ENCODE results near the gene GPD1L. TPM values are rescaled to one million over a fixed set of nuclear protein-coding genes. Genes with fewer than 3 reads are reported as not detected.
"Not testable (repeated sequence)": the region's sequence is repeated elsewhere in the genome, so short reads cannot be mapped to it uniquely, and the experiment has no call there.

GPD1L gene
- total RNA-seq: 10 to 100 TPM; 20.6 to 24.2 TPM

GRCh38 chr3:32106132-32106928 lies at the start of gene GPD1L:
Gene GPD1L, plus strand, starts transcription at chr3:32106620. Its CDS starts 92 bp downstream, at chr3:32106712.
- Mint-ChIP-seq H3K9me3 (peaks cover 7% of the 10 kb centered on the region in 2 donors), H3K27ac (peak within 1 kb of the TSS; percentile 76), H3K27me3 (ENCODE audit: low read depth) (no peaks in the 10 kb centered on the region), H3K4me3 (peak within 1 kb of the TSS; percentile 88 to 92), H3K4me1 (ENCODE audit: low read depth) (peaks cover 56% of the 10 kb centered on the region), H3K36me3 (ENCODE audit: insufficient read depth in 2 of 2) (peaks cover 7 to 19% of the 10 kb centered on the region in 2 donors)
- DNase-seq (peak; percentile 95 to 97), ATAC-seq (replicated peaks in 1 of 2) (peak; percentile 94 to 95)

GRCh38 chr3:32058465-32058864 lies 48.0 kb upstream of the GPD1L start:
- H3K4me3 Mint-ChIP-seq; H3K4me1 Mint-ChIP-seq (ENCODE audit: low read depth); H3K9me3 Mint-ChIP-seq; ATAC-seq (replicated peaks in 1 of 2); H3K36me3 Mint-ChIP-seq (ENCODE audit: insufficient read depth in 2 of 2); H3K27ac Mint-ChIP-seq; H3K27me3 Mint-ChIP-seq (ENCODE audit: low read depth); DNase-seq: not testable (repeated sequence)

- Mint-ChIP-seq H3K36me3 (ENCODE audit: insufficient read depth in 2 of 2) (no peaks in the 10 kb centered on the region), H3K4me3 (no peak overlapping the region), H3K9me3 (no peaks in the 10 kb centered on the region), H3K27ac (no peak overlapping the region), H3K4me1 (ENCODE audit: low read depth) (no peaks in the 10 kb centered on the region), H3K27me3 (ENCODE audit: low read depth) (no peaks in the 10 kb centered on the region)
- no peak for ATAC-seq (replicated peaks in 1 of 2)
- DNase-seq: no peak
These were observed 43.4 kb upstream of the GPD1L start for GRCh38 chr3:32062950-32063582.

DNA sequence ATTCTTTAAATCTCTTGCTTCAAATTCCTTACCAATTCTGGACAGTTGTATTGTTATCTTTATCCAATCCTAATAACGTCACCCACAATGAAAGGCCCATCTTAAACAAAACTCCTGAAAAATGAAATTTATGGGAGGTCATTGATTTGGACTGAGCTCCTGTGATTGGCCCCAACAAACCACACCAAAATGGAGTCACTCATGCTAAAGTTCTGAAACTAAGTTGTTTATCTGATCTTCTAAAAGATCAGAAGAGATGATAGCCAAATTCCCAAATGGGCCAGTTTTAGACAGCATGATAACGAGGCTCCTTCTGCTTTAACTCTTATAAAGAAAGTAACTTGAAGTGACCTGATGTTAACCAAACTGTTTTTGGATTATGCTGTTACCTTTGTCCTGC lies 39.7 kb upstream of the GPD1L start:
- Mint-ChIP-seq H3K9me3 (no peaks in the 10 kb centered on the region), H3K36me3 (ENCODE audit: insufficient read depth in 2 of 2) (no peaks in the 10 kb centered on the region), H3K27me3 (ENCODE audit: low read depth) (peaks cover 9% of the 10 kb centered on the region), H3K4me1 (ENCODE audit: low read depth) (no peaks in the 10 kb centered on the region), H3K4me3 (no peak overlapping the region), H3K27ac (no peak overlapping the region)
- DNase-seq (no peak), ATAC-seq (replicated peaks in 1 of 2) (no peak)

DNA sequence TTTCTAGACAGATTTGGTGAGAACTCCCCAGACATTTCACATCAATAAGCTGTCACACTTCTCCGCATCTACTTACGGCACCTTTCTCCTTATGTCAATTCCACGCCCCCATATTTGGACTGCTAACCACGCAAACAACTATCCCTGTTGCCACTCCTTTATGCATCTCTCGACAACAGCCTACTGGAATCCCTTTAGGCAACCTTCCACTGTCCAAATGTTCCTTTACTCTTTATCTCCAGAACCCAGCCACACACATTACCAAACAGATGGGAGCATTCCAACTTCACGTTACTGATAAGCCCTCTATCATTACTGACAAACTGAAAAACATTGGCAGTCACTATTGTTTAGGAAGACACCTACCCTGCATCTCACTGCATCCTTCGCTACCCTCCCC lies 32.2 kb upstream of the GPD1L start:
- not testable (repeated sequence) for H3K4me3 Mint-ChIP-seq; H3K9me3 Mint-ChIP-seq; H3K36me3 Mint-ChIP-seq (ENCODE audit: insufficient read depth in 2 of 2); H3K4me1 Mint-ChIP-seq (ENCODE audit: low read depth); H3K27me3 Mint-ChIP-seq (ENCODE audit: low read depth); DNase-seq; ATAC-seq (replicated peaks in 1 of 2); H3K27ac Mint-ChIP-seq

- no peak for DNase-seq
- H3K27ac Mint-ChIP-seq: no peak overlapping the region
- H3K27me3 Mint-ChIP-seq (ENCODE audit: low read depth): peaks cover 8% of the 10 kb centered on the region
- no peaks in the 10 kb centered on the region for H3K36me3 Mint-ChIP-seq (ENCODE audit: insufficient read depth in 2 of 2)
- no peak for ATAC-seq (replicated peaks in 1 of 2)
- H3K9me3 Mint-ChIP-seq: no peaks in the 10 kb centered on the region
- H3K4me1 Mint-ChIP-seq (ENCODE audit: low read depth): no peaks in the 10 kb centered on the region
- H3K4me3 Mint-ChIP-seq: no peak overlapping the region
These were observed 29.9 kb upstream of the GPD1L start for GRCh38 chr3:32076566-32076965.

GRCh38 chr3:32077260-32078084 lies 28.9 kb upstream of the GPD1L start:
- DNase-seq (no peak), ATAC-seq (replicated peaks in 1 of 2) (no peak)
- Mint-ChIP-seq H3K4me3 (no peak overlapping the region), H3K4me1 (ENCODE audit: low read depth) (no peaks in the 10 kb centered on the region), H3K36me3 (ENCODE audit: insufficient read depth in 2 of 2) (no peaks in the 10 kb centered on the region), H3K9me3 (no peaks in the 10 kb centered on the region), H3K27ac (no peak overlapping the region), H3K27me3 (ENCODE audit: low read depth) (peaks cover 8% of the 10 kb centered on the region)

GRCh38 chr3:32078085-32078634 lies 28.3 kb upstream of the GPD1L start:
- no peaks in the 10 kb centered on the region for H3K36me3 Mint-ChIP-seq (ENCODE audit: insufficient read depth in 2 of 2)

DNA sequence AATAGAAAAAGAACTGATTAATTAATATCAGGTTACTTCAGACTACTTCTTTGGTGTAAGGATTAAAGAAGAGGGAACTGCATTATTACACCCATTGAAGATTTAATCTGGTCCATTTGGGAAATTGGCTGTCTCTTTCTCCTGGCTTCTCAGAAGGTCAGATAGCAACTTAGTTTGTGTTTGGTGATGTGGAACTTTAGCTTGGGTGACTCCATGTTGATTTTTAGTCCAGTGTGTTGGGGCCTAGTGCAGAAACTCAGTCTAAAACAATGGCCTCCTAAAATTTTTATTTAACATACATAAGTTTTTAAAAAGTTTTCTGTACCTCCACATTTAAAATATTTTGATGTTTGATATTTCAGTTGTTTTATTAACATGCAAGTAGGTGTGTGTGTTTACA lies 27.6 kb upstream of the GPD1L start:
- no peaks in the 10 kb centered on the region for H3K36me3 Mint-ChIP-seq (ENCODE audit: insufficient read depth in 2 of 2)
- ATAC-seq (replicated peaks in 1 of 2): no peak
- H3K4me3 Mint-ChIP-seq: no peak overlapping the region
- DNase-seq: no peak
- H3K27me3 Mint-ChIP-seq (ENCODE audit: low read depth): peaks cover 8% of the 10 kb centered on the region
- no peaks in the 10 kb centered on the region for H3K4me1 Mint-ChIP-seq (ENCODE audit: low read depth)
- no peaks in the 10 kb centered on the region for H3K9me3 Mint-ChIP-seq
- no peak overlapping the region for H3K27ac Mint-ChIP-seq

More at GRCh38 chr3:32078085-32078634, 28.3 kb upstream of the GPD1L start:
- ATAC-seq (replicated peaks in 1 of 2) (no peak), DNase-seq (no peak)
- H3K9me3 Mint-ChIP-seq: no peaks in the 10 kb centered on the region
- H3K4me3 Mint-ChIP-seq: no peak overlapping the region
- H3K27ac Mint-ChIP-seq: no peak overlapping the region
- H3K27me3 Mint-ChIP-seq (ENCODE audit: low read depth): peaks cover 8% of the 10 kb centered on the region
- no peaks in the 10 kb centered on the region for H3K4me1 Mint-ChIP-seq (ENCODE audit: low read depth)

- H3K27ac Mint-ChIP-seq: no peak overlapping the region
These were observed 23.7 kb upstream of the GPD1L start for GRCh38 chr3:32082721-32083120.

GRCh38 chr3:32083702-32084270 lies 22.6 kb upstream of the GPD1L start:
- Mint-ChIP-seq H3K27me3 (ENCODE audit: low read depth) (peaks cover 14% of the 10 kb centered on the region), H3K36me3 (ENCODE audit: insufficient read depth in 2 of 2) (no peaks in the 10 kb centered on the region), H3K4me1 (ENCODE audit: low read depth) (no peaks in the 10 kb centered on the region), H3K27ac (no peak overlapping the region), H3K9me3 (no peaks in the 10 kb centered on the region), H3K4me3 (no peak overlapping the region)
- no peak for DNase-seq
- ATAC-seq (replicated peaks in 1 of 2): no peak

More at GRCh38 chr3:32082721-32083120, 23.7 kb upstream of the GPD1L start:
- Mint-ChIP-seq H3K36me3 (ENCODE audit: insufficient read depth in 2 of 2) (no peaks in the 10 kb centered on the region), H3K9me3 (no peaks in the 10 kb centered on the region), H3K4me1 (ENCODE audit: low read depth) (no peaks in the 10 kb centered on the region), H3K27me3 (ENCODE audit: low read depth) (peaks cover 8% of the 10 kb centered on the region), H3K4me3 (no peak overlapping the region)
- no peak for ATAC-seq (replicated peaks in 1 of 2)
- no peak for DNase-seq

- DNase-seq (no peak), ATAC-seq (replicated peaks in 1 of 2) (no peak)
- H3K27me3 Mint-ChIP-seq (ENCODE audit: low read depth): peaks cover 16% of the 10 kb centered on the region
- no peaks in the 10 kb centered on the region for H3K4me1 Mint-ChIP-seq (ENCODE audit: low read depth)
- H3K36me3 Mint-ChIP-seq (ENCODE audit: insufficient read depth in 2 of 2): no peaks in the 10 kb centered on the region
- H3K4me3 Mint-ChIP-seq: no peak overlapping the region
- no peak overlapping the region for H3K27ac Mint-ChIP-seq
- H3K9me3 Mint-ChIP-seq: no peaks in the 10 kb centered on the region
These were observed 21.6 kb upstream of the GPD1L start for GRCh38 chr3:32084870-32085269.

Data from activated T-cell treated with anti-CD3 and anti-CD28 coated beads, Interleukin-2, amount 50 U/mL, for 72 hours (primary cell).